ENCODE results near the gene NR2C2. TPM values are rescaled to one million over a fixed set of nuclear protein-coding genes. Genes with fewer than 3 reads are reported as not detected.
A peak's percentile ranks its signal among the peaks of the same experiment; 100 is the strongest.

Gene NR2C2
- total and polyA plus RNA-seq, 3 donors from 2014 or later: 52.6 to 87.5 (median 85.2) TPM

DNA sequence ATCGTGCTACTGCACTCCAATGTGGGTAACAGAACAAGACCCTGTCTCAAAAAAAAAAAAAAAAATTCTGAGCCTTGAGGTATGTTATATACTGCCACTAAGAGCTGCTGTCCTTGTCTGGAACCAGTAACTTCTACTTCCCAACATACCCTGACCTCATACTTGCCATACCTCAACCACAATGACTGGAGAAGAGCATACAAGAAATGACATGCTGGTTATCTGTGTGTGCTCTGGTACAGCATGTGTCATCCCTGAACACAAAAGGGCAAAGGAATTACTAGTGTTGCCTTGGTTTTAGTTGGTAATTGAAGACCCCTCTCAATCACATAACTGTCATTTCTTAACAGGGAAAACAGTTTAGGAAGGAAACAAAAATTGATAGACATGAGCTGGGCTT lies 63.3 kb downstream of the NR2C2 start:
- no peak overlapping the region for H3K4me3 ChIP-seq
- DNase-seq: no peak
- intact Hi-C loops (cut with DNase I; ENCODE audit: low total_unique reads): no loop called here
- H3K27ac ChIP-seq: no peak overlapping the region
- no peaks in the 10 kb centered on the region for H3K9me3 ChIP-seq
- TF ChIP-seq, protein P1, sequence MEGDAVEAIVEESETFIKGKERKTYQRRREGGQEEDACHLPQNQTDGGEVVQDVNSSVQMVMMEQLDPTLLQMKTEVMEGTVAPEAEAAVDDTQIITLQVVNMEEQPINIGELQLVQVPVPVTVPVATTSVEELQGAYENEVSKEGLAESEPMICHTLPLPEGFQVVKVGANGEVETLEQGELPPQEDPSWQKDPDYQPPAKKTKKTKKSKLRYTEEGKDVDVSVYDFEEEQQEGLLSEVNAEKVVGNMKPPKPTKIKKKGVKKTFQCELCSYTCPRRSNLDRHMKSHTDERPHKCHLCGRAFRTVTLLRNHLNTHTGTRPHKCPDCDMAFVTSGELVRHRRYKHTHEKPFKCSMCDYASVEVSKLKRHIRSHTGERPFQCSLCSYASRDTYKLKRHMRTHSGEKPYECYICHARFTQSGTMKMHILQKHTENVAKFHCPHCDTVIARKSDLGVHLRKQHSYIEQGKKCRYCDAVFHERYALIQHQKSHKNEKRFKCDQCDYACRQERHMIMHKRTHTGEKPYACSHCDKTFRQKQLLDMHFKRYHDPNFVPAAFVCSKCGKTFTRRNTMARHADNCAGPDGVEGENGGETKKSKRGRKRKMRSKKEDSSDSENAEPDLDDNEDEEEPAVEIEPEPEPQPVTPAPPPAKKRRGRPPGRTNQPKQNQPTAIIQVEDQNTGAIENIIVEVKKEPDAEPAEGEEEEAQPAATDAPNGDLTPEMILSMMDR (IDR thresholded peaks at IDR 0.05): no peak
- TF ChIP-seq POLR2A (IDR thresholded peaks at IDR 0.05): no peak
- WGBS, 2 donors: 92 to 94% methylated on average over 1 of the region's 1 CpG
- no peaks in the 10 kb centered on the region for H3K27me3 ChIP-seq
- no peaks in the 10 kb centered on the region for H3K36me3 ChIP-seq (ENCODE audit: low read depth, missing control alignments)
- no peaks in the 10 kb centered on the region for H3K4me1 ChIP-seq

- WGBS, 2 donors: 89 to 95% methylated on average over 5 of the region's 5 CpGs
- no peak overlapping the region for H3K4me3 ChIP-seq
- H3K27ac ChIP-seq: no peak overlapping the region
- no peak for DNase-seq
- H3K4me1 ChIP-seq: no peaks in the 10 kb centered on the region
- intact Hi-C loops (cut with DNase I; ENCODE audit: low total_unique reads): no loop called here
- H3K36me3 ChIP-seq (ENCODE audit: low read depth, missing control alignments): no peaks in the 10 kb centered on the region
- no peaks in the 10 kb centered on the region for H3K9me3 ChIP-seq
- TF ChIP-seq, protein P1 (IDR thresholded peaks at IDR 0.05): no peak
- TF ChIP-seq POLR2A (IDR thresholded peaks at IDR 0.05): no peak
- no peaks in the 10 kb centered on the region for H3K27me3 ChIP-seq
These were observed 63.8 kb downstream of the NR2C2 start for GRCh38 chr3:15011174-15011573.

GRCh38 chr3:15014606-15015328 lies 67.4 kb downstream of the NR2C2 start:
- H3K27me3 ChIP-seq: no peaks in the 10 kb centered on the region
- TF ChIP-seq, protein P1 (IDR thresholded peaks at IDR 0.05): no peak
- no peak for TF ChIP-seq POLR2A (IDR thresholded peaks at IDR 0.05)
- H3K4me1 ChIP-seq: no peaks in the 10 kb centered on the region
- no peaks in the 10 kb centered on the region for H3K36me3 ChIP-seq (ENCODE audit: low read depth, missing control alignments)
- WGBS, 2 donors: 87 to 92% methylated on average over 3 of the region's 3 CpGs
- no peak overlapping the region for H3K27ac ChIP-seq
- no peaks in the 10 kb centered on the region for H3K9me3 ChIP-seq
- H3K4me3 ChIP-seq: no peak overlapping the region
- no peak for DNase-seq
- intact Hi-C loops (cut with DNase I; ENCODE audit: low total_unique reads): no loop called here

GRCh38 chr3:15015456-15015855 lies 68.1 kb downstream of the NR2C2 start:
- TF ChIP-seq POLR2A (IDR thresholded peaks at IDR 0.05): no peak
- TF ChIP-seq, protein P1 (IDR thresholded peaks at IDR 0.05): no peak
- Histone ChIP-seq H3K27ac (no peak overlapping the region), H3K4me1 (no peaks in the 10 kb centered on the region), H3K9me3 (no peaks in the 10 kb centered on the region), H3K27me3 (no peaks in the 10 kb centered on the region), H3K36me3 (ENCODE audit: low read depth, missing control alignments) (no peaks in the 10 kb centered on the region), H3K4me3 (no peak overlapping the region)
- intact Hi-C loops (cut with DNase I; ENCODE audit: low total_unique reads): no loop called here
- 74 to 82% methylated on average over 4 of the region's 4 CpGs for WGBS, 2 donors
- peak; percentile 44 for DNase-seq

- no peak overlapping the region for H3K27ac ChIP-seq
- no peaks in the 10 kb centered on the region for H3K4me1 ChIP-seq
- DNase-seq: no peak
- H3K9me3 ChIP-seq: no peaks in the 10 kb centered on the region
- H3K4me3 ChIP-seq: no peak overlapping the region
- WGBS, 2 donors: 94 to 95% methylated on average over 2 of the region's 2 CpGs
- H3K27me3 ChIP-seq: no peaks in the 10 kb centered on the region
- intact Hi-C loops (cut with DNase I; ENCODE audit: low total_unique reads): no loop called here
- H3K36me3 ChIP-seq (ENCODE audit: low read depth, missing control alignments): no peaks in the 10 kb centered on the region
- no peak for TF ChIP-seq POLR2A (IDR thresholded peaks at IDR 0.05)
- TF ChIP-seq, protein P1 (IDR thresholded peaks at IDR 0.05): no peak
These were observed 69.8 kb downstream of the NR2C2 start for GRCh38 chr3:15017191-15017590.
